Smooth muscle cell (in vitro differentiated cells): ENCODE data around the gene ITCH. TPM values are rescaled to one million over a fixed set of nuclear protein-coding genes. Genes with fewer than 3 reads are reported as not detected.

ENCODE experiments used
- DNase-seq: peaks from one replicate; lab custom pipeline; 2025; ENCODE audit not compliant: unreplicated experiment; lab: John Stamatoyannopoulos, UW
- H2AFZ ChIP-seq: fragments of 200-600 bp; sonication (generic); 2 replicates; pipeline ENCODE4 v1.6.0; 2016; ENCODE audit warnings: antibody characterized with exemption, low read depth, mild to moderate bottlenecking
- H3F3A ChIP-seq: fragments of 200-600 bp; sonication (generic); 2 replicates; pipeline ENCODE4 v1.6.0; 2017; ENCODE audit warnings: antibody characterized with exemption, low read depth
- H3K27ac ChIP-seq: fragments of 200-600 bp; sonication (generic); 2 replicates; pipeline ENCODE4 v1.5.1; 2016; ENCODE audit warnings: low read depth, mild to moderate bottlenecking
- H3K27me3 ChIP-seq: fragments of 200-600 bp; sonication (generic); 2 replicates; pipeline ENCODE4 v1.6.1; 2016; ENCODE audit warnings: low read depth, mild to moderate bottlenecking
- H3K36me3 ChIP-seq: fragments of 200-600 bp; sonication (generic); 2 replicates; pipeline ENCODE4 v1.5.1; 2016; ENCODE audit warnings: low read depth
- H3K4me1 ChIP-seq: fragments of 200-600 bp; sonication (generic); 2 replicates; pipeline ENCODE4 v1.5.1; 2016; ENCODE audit warnings: low read depth
- H3K4me2 ChIP-seq: fragments of 200-600 bp; sonication (generic); 2 replicates; pipeline ENCODE4 v1.6.0; 2016; ENCODE audit warnings: mild to moderate bottlenecking
- H3K4me3 ChIP-seq: fragments of 200-600 bp; sonication (generic); 2 replicates; pipeline ENCODE4 v1.5.1; 2016; ENCODE audit warnings: mild to moderate bottlenecking
- H3K79me2 ChIP-seq: fragments of 200-600 bp; sonication (generic); 2 replicates; pipeline ENCODE4 v1.6.0; 2016; ENCODE audit warnings: low read depth, mild to moderate bottlenecking
- H3K9ac ChIP-seq: fragments of 200-600 bp; sonication (generic); 2 replicates; pipeline ENCODE4 v1.6.0; 2016; ENCODE audit warnings: low read depth
- H3K9me3 ChIP-seq: fragments of 200-600 bp; sonication (generic); replicated peaks from 2 replicates; pipeline ENCODE4 v1.5.1; 2016; ENCODE audit warnings: low read depth
- H4K20me1 ChIP-seq: fragments of 200-600 bp; sonication (generic); 2 replicates; pipeline ENCODE4 v1.6.0; 2016; ENCODE audit warnings: low read depth
- CTCF ChIP-seq: fragments of 200-600 bp; sonication (generic); IDR thresholded peaks from 2 replicates; pipeline ENCODE4 v1.5.1; 2017; ENCODE audit warnings: borderline replicate concordance, mild to moderate bottlenecking, antibody characterized with exemption; ENCODE audit not compliant: insufficient read depth, poor library complexity, severe bottlenecking
- WGBS: methylation state at CpG from one replicate; pipeline ENCODE4 v1.1.7; 2016; ENCODE audit warnings: low lambda C conversion rate; 5-methylcytosine and 5-hydroxymethylcytosine counted together
- microRNA counts: library from miRNA; unstranded; fragments of <30 nt; microRNA quantifications from one replicate; lab custom pipeline; 2016
- microRNA-seq: library from miRNA; unstranded; fragments of <30 nt; microRNA quantifications from one replicate; pipeline ENCODE4, GENCODE V29; 2016; ENCODE audit warnings: borderline number of aligned reads
- polyA plus RNA-seq: library from polyadenylated mRNA; unstranded; fragments of >200 nt; fragmentation: Nextera tagmentation; extraction: Ambion mirVana; gene quantifications from 2 replicates; pipeline ENCODE4 v1.2.1, GENCODE V29; 2016
- small RNA-seq: library from RNA; depleted of rRNA; stranded (forward); fragments of <200 nt; gene quantifications from one replicate; pipeline ENCODE3, GENCODE V24; 2014
- total RNA-seq: library from RNA; depleted of rRNA; stranded (reverse); fragments of >200 nt; gene quantifications from 2 replicates; pipeline ENCODE4 v1.2.3, GENCODE V29; 2014

ITCH gene
- total and polyA plus RNA-seq, 2 experiments from 2014 or later, result 21.9 to 96.7 TPM

DNA sequence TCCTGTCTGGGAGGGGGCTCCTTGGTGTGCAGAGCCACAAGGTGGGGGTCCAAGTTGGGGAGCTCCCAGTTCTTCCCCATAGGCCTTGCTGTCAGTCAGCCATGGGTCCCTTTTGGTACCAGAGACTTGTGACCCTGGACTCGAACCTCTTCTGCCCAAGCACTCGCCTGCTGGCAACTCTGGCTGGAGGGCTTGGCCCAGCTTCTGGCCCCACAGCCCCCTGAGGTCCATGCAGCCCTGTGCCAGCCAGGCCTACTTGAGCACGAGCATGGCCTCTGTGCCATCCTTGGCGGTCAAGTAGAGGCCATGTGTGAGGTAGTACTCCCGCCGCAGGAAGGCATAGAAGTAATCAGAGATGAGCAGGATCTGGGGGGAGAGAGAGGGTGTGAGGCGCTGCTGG, 197.5 kb downstream of the ITCH start:
- Histone ChIP-seq H3K27me3 (no peaks in the 10 kb centered on the region), H3K4me1 (no peaks in the 10 kb centered on the region), H4K20me1 (no peaks in the 10 kb centered on the region), H3K9me3 (no peaks in the 10 kb centered on the region), H3K9ac (no peak overlapping the region), H3F3A (no peaks in the 10 kb centered on the region), H3K4me2 (no peak overlapping the region), H3K36me3 (no peaks in the 10 kb centered on the region), H3K27ac (no peak overlapping the region), H3K4me3 (no peak overlapping the region), H3K79me2 (no peaks in the 10 kb centered on the region), H2AFZ (no peak overlapping the region)
- 98% methylated on average over 7 of the region's 7 CpGs for WGBS
- no peak for DNase-seq
- TF ChIP-seq CTCF, result no peak

MicroRNAs within 50 kb of the gene (microRNA counts, 767-probe panel; counts per million panel counts)
- 183 counts per million for microRNA hsa-miR-644a (lab: Ali Mortazavi, UCI)

Small RNA genes lying within 50 kb of the gene (microRNA-seq; reads per million reads assigned to microRNA genes)
- gene MIR644A, result not detected

Small RNA genes lying within 50 kb of the gene (small RNA-seq; reads per million reads assigned to genes)
- not detected for gene AL356299.1
- not detected for gene MIR644A
- not detected for gene RF00019

Other genes with a start within 250 kb of the ITCH start
- gene ASIP, start 121.8 kb upstream of the ITCH start, total RNA-seq, result not detected in 2 replicates
- gene ASIP, start 121.8 kb upstream of the ITCH start, polyA plus RNA-seq, result not detected in 2 replicates
- 58.3 and 73.8 TPM in 2 replicates for gene AHCY, start 59.9 kb upstream of the ITCH start, total RNA-seq
- 36.2 and 39.4 TPM in 2 replicates for gene AHCY, start 59.9 kb upstream of the ITCH start, polyA plus RNA-seq
- 185 and 224 TPM in 2 replicates for gene DYNLRB1, start 153.1 kb downstream of the ITCH start, total RNA-seq
- 202 and 266 TPM in 2 replicates for gene DYNLRB1, start 153.1 kb downstream of the ITCH start, polyA plus RNA-seq
- gene MAP1LC3A, start 195.4 kb downstream of the ITCH start, total RNA-seq, result 32.4 and 47.8 TPM in 2 replicates
- gene MAP1LC3A, start 195.4 kb downstream of the ITCH start, polyA plus RNA-seq, result 84.0 and 95.4 TPM in 2 replicates